ENCODE measurements around the gene ANK2.

DNA sequence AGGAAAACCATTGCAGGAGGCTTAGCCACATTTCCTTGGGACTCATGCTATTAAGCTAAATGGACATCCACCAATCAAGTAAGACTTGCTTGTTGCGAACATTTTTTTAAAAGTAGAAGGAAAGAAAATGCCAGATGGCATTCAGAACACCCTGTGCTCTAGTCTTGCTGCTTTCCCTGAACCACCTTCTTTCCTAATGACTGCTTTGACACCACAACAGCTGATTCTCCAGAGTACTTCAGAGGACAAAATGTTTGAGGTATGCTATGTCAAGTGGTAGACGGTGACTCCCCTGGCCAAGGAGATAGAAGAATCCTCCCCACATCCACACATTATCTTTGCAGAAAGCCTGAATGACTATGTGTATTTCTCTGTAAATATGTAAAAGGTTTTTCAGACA lies 65.4 kb downstream of the ANK2 start:
- TF ChIP-seq CTCF (IDR thresholded peaks at IDR 0.05; ENCODE audit: low read length) (no peak), EZH2 (IDR thresholded peaks at IDR 0.05; ENCODE audit: borderline replicate concordance, low read length) (no peak)

Data from OCI-LY1 (cell line).